Hepatocyte (in vitro differentiated cells): ENCODE results near the gene GYS1. TPM values are rescaled to one million over a fixed set of nuclear protein-coding genes. Genes with fewer than 3 reads are reported as not detected.

Experiments
- DNase-seq: peaks from one replicate; pipeline ENCODE4 v3.0.0-alpha.2; 2016; ENCODE audit warnings: low spot score
- H2AFZ ChIP-seq: fragments of 200-600 bp; sonication (generic); 2 replicates; pipeline ENCODE4 v1.6.0; 2016; ENCODE audit warnings: antibody characterized with exemption, mild to moderate bottlenecking
- H3K27ac ChIP-seq: fragments of 200-600 bp; sonication (generic); 2 replicates; pipeline ENCODE4 v1.5.1; 2016; ENCODE audit warnings: mild to moderate bottlenecking
- H3K27me3 ChIP-seq: fragments of 200-600 bp; sonication (generic); 2 replicates; pipeline ENCODE4 v1.6.1; 2016
- H3K36me3 ChIP-seq: fragments of 200-600 bp; sonication (generic); replicated peaks from 2 replicates; pipeline ENCODE4 v1.5.1; 2016; ENCODE audit warnings: low read depth; ENCODE audit not compliant: insufficient read depth
- H3K4me1 ChIP-seq: fragments of 200-600 bp; sonication (generic); 2 replicates; pipeline ENCODE4 v1.5.1; 2016; ENCODE audit warnings: mild to moderate bottlenecking, moderate library complexity; ENCODE audit not compliant: insufficient read depth
- H3K4me2 ChIP-seq: fragments of 200-600 bp; sonication (generic); 2 replicates; pipeline ENCODE4 v1.6.0; 2016
- H3K4me3 ChIP-seq: fragments of 200-600 bp; sonication (generic); 2 replicates; pipeline ENCODE4 v1.5.1; 2016; ENCODE audit warnings: mild to moderate bottlenecking
- H3K79me2 ChIP-seq: fragments of 200-600 bp; sonication (generic); 2 replicates; pipeline ENCODE4 v1.6.0; 2017; ENCODE audit warnings: mild to moderate bottlenecking
- H3K9me2 ChIP-seq: fragments of 200-600 bp; sonication (generic); replicated peaks from 2 replicates; pipeline ENCODE4 v1.6.0; 2017; ENCODE audit warnings: mild to moderate bottlenecking; ENCODE audit not compliant: insufficient read depth
- H3K9me3 ChIP-seq: fragments of 200-600 bp; sonication (generic); 2 replicates; pipeline ENCODE4 v1.5.1; 2016; ENCODE audit warnings: low read depth, mild to moderate bottlenecking
- H4K20me1 ChIP-seq: fragments of 200-600 bp; sonication (generic); 2 replicates; pipeline ENCODE4 v1.6.0; 2016; ENCODE audit warnings: mild to moderate bottlenecking; ENCODE audit not compliant: insufficient read depth, poor library complexity, severe bottlenecking
- EZH2 ChIP-seq: fragments of 200-600 bp; sonication (generic); IDR thresholded peaks from 2 replicates; pipeline ENCODE4 v1.6.1; 2016; ENCODE audit warnings: antibody characterized with exemption, mild to moderate bottlenecking, borderline replicate concordance
- EZH2phosphoT487 ChIP-seq: fragments of 200-600 bp; sonication (generic); IDR thresholded peaks from one replicate; pipeline ENCODE4 v1.6.1; 2018; ENCODE audit warnings: antibody characterized with exemption, mild to moderate bottlenecking, low read depth, moderate library complexity; ENCODE audit not compliant: unreplicated experiment, severe bottlenecking
- WGBS: methylation state at CpG from one replicate; pipeline ENCODE4 v1.1.6; 2016; ENCODE audit warnings: low lambda C conversion rate; ENCODE audit errors: missing lambda C conversion rate; 5-methylcytosine and 5-hydroxymethylcytosine counted together
- polyA plus RNA-seq: library from polyadenylated mRNA; unstranded; fragments of >200 nt; fragmentation: Nextera tagmentation; extraction: Ambion mirVana; gene quantifications from 2 replicates; pipeline ENCODE4 v1.2.1, GENCODE V29; 2016
- total RNA-seq: library from RNA; depleted of rRNA; stranded (reverse); fragments of >200 nt; gene quantifications from 2 replicates; pipeline ENCODE4 v1.2.3, GENCODE V29; 2014
- TF ChIP-seq, protein P1 (sequence below): fragments of 200-600 bp; sonication (generic); IDR thresholded peaks from 2 replicates; pipeline ENCODE4 v1.5.1; 2016; ENCODE audit warnings: antibody characterized with exemption, mild to moderate bottlenecking; ENCODE audit not compliant: poor library complexity

GYS1 gene
- total and polyA plus RNA-seq, 2 experiments from 2014 or later = 37.4 to 45.9 TPM

DNA sequence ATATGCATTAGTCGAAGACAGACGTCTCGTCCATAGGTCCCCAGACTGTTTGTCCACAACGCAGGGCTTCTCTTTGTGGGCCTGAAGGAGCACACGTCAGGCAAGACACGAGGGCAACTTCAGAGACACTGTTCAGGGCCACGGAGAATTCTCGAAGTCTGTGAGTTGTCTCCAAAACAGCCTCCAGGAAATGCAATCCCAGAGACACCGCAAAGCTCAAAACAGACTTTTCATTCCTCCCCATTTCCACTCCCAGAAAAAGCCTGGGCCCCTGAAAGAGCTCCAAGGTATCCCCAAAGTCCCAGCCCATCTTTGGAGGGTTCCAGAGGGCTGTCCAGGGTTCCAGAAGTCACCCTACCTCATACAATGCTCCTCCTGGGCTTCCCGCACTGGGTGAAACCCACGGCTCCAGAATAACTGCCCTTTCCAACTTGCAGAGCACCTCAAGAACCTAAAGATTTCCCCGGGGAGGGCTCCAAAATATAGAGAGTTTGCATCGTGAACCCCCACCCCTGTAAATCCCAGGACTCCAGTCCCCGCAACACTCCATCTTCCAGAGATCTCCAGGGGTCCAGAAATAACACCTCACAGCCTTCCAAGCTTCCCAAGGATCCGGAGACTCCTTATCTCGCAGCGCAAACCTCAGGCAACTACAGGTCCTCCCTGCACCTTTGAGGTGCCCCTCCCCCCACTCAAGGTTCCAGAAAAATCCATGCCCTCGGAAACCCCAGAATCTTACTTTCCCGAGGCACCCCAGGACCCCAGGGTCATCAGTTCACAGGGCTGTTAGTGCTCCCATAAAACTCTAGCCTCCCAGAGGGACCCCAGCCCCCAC lies 28.7 kb downstream of the GYS1 start:
- Histone ChIP-seq H3K27ac (peak overlapping the region; percentile 100), H3K4me1 (peaks cover 27% of the 10 kb centered on the region), H3K9me3 (no peaks in the 10 kb centered on the region), H3K4me2 (peak overlapping the region; percentile 82), H3K36me3 (no peaks in the 10 kb centered on the region), H3K4me3 (peak overlapping the region; percentile 12), H2AFZ (no peak overlapping the region), H3K27me3 (no peaks in the 10 kb centered on the region), H3K79me2 (peaks cover 20% of the 10 kb centered on the region), H3K9me2 (no peaks in the 10 kb centered on the region), H4K20me1 (peaks cover 21% of the 10 kb centered on the region)
- TF ChIP-seq EZH2 (no peak), EZH2phosphoT487 (no peak)
- TF ChIP-seq, protein P1, sequence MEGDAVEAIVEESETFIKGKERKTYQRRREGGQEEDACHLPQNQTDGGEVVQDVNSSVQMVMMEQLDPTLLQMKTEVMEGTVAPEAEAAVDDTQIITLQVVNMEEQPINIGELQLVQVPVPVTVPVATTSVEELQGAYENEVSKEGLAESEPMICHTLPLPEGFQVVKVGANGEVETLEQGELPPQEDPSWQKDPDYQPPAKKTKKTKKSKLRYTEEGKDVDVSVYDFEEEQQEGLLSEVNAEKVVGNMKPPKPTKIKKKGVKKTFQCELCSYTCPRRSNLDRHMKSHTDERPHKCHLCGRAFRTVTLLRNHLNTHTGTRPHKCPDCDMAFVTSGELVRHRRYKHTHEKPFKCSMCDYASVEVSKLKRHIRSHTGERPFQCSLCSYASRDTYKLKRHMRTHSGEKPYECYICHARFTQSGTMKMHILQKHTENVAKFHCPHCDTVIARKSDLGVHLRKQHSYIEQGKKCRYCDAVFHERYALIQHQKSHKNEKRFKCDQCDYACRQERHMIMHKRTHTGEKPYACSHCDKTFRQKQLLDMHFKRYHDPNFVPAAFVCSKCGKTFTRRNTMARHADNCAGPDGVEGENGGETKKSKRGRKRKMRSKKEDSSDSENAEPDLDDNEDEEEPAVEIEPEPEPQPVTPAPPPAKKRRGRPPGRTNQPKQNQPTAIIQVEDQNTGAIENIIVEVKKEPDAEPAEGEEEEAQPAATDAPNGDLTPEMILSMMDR = no peak
- DNase-seq = peak; percentile 82
- WGBS = 17% methylated on average over 19 of the region's 19 CpGs

DNA sequence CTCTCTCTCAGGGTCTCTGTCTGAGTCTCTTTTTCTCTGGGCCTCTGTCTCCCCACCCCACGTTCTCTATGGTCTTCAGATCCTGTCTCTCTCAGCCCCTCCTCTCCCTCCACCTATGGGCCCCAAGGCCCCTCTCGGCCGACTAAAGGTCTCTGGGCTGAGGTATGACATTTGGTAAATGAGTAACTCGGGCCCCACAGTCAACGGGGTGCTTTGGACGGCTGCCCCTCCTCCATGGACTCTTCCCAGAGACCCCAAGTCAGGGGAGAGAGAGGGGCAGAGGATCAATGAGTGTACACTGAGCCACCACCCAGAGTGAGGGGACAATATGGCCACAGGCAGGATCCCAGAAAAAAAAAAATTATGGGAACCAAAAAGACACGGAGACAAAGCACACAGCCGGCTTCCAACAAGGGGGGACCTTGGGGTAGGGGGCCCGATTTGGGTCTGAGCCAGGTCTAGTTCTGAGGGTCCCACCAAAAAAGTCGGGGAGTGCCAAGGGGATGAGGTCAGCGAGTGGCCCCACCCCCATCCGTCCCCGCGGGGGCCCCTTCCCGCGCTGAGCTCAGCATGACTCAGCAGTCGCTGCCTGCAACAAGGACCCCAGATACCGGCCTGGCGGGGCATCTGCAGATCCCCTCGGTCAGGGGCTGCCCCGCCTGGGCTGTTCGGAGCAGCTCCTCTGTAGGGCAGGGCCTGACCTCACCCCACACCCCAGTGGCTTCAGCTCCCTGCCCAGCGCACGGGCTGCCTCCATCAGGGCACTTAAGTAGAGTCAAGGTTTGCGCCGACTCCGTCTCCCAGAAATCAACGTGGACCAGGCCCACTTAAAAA lies 29.5 kb downstream of the GYS1 start:
- H3K4me3 ChIP-seq = peak overlapping the region; percentile 12
- H3K79me2 ChIP-seq = peaks cover 20% of the 10 kb centered on the region
- H3K4me1 ChIP-seq = peaks cover 27% of the 10 kb centered on the region
- H3K27ac ChIP-seq = peak overlapping the region; percentile 100
- H3K27me3 ChIP-seq = no peaks in the 10 kb centered on the region
- no peaks in the 10 kb centered on the region for H3K9me2 ChIP-seq
- 8% methylated on average over 24 of the region's 28 CpGs for WGBS
- H3K36me3 ChIP-seq = no peaks in the 10 kb centered on the region
- DNase-seq = peak; percentile 91
- peak overlapping the region; percentile 82 for H3K4me2 ChIP-seq
- no peak overlapping the region for H2AFZ ChIP-seq
- peaks cover 21% of the 10 kb centered on the region for H4K20me1 ChIP-seq
- no peaks in the 10 kb centered on the region for H3K9me3 ChIP-seq
- TF ChIP-seq EZH2 = no peak
- TF ChIP-seq EZH2phosphoT487 = no peak
- TF ChIP-seq, protein P1 = no peak

DNA sequence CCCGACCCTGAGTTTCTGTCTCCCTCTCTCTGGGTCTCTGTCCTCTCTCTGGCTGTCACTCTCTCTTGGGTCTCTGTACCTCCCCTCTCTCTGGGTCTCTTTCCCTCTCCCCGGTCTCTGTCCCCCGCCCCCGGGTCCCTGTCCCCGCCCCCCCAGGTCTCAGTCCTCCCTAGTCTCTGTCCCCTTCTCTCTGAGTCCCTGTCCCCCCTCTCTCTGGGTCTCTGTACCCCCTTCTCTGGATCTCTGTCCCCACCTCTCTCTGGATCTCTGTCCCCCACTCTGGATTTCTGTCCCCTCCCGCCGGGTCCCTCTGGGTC lies 30.3 kb downstream of the GYS1 start:
- Histone ChIP-seq H3K4me3 (no peak overlapping the region), H2AFZ (no peak overlapping the region), H3K79me2 (peaks cover 22% of the 10 kb centered on the region), H3K27me3 (no peaks in the 10 kb centered on the region), H3K4me1 (peaks cover 27% of the 10 kb centered on the region), H3K27ac (peak overlapping the region; percentile 100), H3K9me3 (no peaks in the 10 kb centered on the region), H3K9me2 (no peaks in the 10 kb centered on the region), H3K4me2 (peak overlapping the region; percentile 82), H4K20me1 (peaks cover 21% of the 10 kb centered on the region), H3K36me3 (no peaks in the 10 kb centered on the region)
- no CpG with 5 or more reads among the region's 7 CpGs for WGBS
- TF ChIP-seq EZH2 (no peak), EZH2phosphoT487 (no peak)
- TF ChIP-seq, protein P1 = no peak
- DNase-seq = no peak
